ENCODE results near the gene HOOK2. TPM values are rescaled to one million over a fixed set of nuclear protein-coding genes. Genes with fewer than 3 reads are reported as not detected.

Gene HOOK2
- polyA plus RNA-seq, 1 of the 3 experiments (the other 2 are of a cell fraction), result 33.0 TPM

DNA sequence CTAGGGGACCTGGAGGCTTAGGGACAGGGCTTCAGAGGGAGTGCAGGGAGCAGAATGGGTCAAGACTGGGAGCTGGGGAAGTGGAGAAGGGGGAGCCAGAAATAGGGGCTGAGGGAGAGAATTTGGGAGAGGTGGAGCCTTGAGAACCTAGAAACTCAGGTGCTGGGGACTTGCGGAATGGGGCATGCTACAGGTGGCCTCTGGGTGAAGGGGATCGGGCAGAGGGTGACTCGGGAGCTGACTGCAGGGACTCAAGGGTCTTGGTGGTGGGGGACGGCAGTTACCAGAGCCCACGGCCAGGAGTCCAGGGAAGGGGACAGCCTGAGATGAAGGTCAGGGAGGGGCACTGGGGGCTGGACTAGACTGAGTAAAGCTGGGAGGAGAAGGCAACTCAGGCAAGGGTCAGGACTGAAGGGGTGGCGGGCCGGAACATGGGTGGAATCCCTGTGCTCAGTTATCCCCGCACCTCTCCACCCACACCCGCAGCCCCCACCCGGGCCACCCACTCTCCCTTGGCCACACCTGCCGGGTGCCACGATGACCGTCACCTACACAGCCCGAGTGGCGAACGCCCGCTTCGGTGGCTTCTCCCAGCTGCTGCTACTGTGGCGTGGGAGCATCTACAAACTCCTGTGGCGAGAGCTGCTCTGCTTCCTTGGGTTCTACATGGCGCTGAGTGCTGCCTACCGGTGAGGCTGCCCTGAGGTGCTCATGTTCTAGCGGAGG, 23.1 kb downstream of the HOOK2 start:
- no peaks in the 10 kb centered on the region for H3K9me2 ChIP-seq
- H3F3A ChIP-seq (replicated peaks; ENCODE audit: insufficient read depth), result peaks cover 1% of the 10 kb centered on the region
- no peak overlapping the region for H3K27ac ChIP-seq (ENCODE audit: low read depth in 2 of 2, low read length in 1 of 2)
- peaks cover 0 to 8% of the 10 kb centered on the region in 2 experiments for H3K4me1 ChIP-seq (ENCODE audit: control insufficient read depth in 1 of 2, insufficient read depth in 2 of 2, low read depth in 1 of 2, low read length in 1 of 2)
- no peak overlapping the region for H2AFZ ChIP-seq (ENCODE audit: low read depth)
- ChIA-PET POLR2A (interaction anchor here (0.8 to 1.4 kb wide), 2 partner anchors 10 to 30 kb away, joined by 3 read pairs; no protein-coding TSS in a partner anchor), CTCF (interaction anchor here (0.6 to 23.9 kb wide), 9 partner anchors 9 to 94 kb away, joined by 3 to 273 read pairs (median 4); partner anchors contain the start of gene JUNB)
- no peak overlapping the region for H3K4me2 ChIP-seq
- 21% methylated on average over 11 of the region's 23 CpGs for WGBS (ENCODE audit: low lambda C conversion rate)
- no peaks in the 10 kb centered on the region for H4K20me1 ChIP-seq (ENCODE audit: insufficient read depth)
- H3K9ac ChIP-seq, result no peak overlapping the region
- H3K27me3 ChIP-seq (ENCODE audit: insufficient read depth), result peaks cover 40% of the 10 kb centered on the region
- H3K36me3 ChIP-seq (replicated peaks in 1 of 2; ENCODE audit: control insufficient read depth in 1 of 2, insufficient read depth in 2 of 2, low read length in 1 of 2), result peaks cover 0 to 6% of the 10 kb centered on the region in 2 experiments
- peak; percentile 42 for DNase-seq
- H3K79me2 ChIP-seq (ENCODE audit: insufficient read depth), result no peaks in the 10 kb centered on the region
- TF ChIP-seq SMC3 (IDR thresholded peaks at IDR 0.05; ENCODE audit: low read depth, low read length) (no peak), PBX3 (IDR thresholded peaks at IDR 0.05) (no peak), JUND (IDR thresholded peaks at IDR 0.05) (no peak), TCF12 (IDR thresholded peaks at IDR 0.05) (no peak), RFX5 (IDR thresholded peaks at IDR 0.05; ENCODE audit: low read length) (no peak), MXI1 (IDR thresholded peaks at IDR 0.05; ENCODE audit: low read depth, low read length) (no peak), CHD2 (IDR thresholded peaks at IDR 0.05; ENCODE audit: low read length, partially characterized antibody) (no peak), GATA2 (CRISPR knock-in tag; IDR thresholded peaks at IDR 0.05) (no peak), ELF1 (IDR thresholded peaks at IDR 0.05) (no peak), RCOR1 (IDR thresholded peaks at IDR 0.05; ENCODE audit: low read length) (no peak), FOXJ3 (CRISPR knock-in tag; IDR thresholded peaks at IDR 0.05) (no peak), TEAD4 (IDR thresholded peaks at IDR 0.05; ENCODE audit: borderline replicate concordance, insufficient read depth) (no peak), SIN3A (IDR thresholded peaks at IDR 0.05; ENCODE audit: borderline replicate concordance, low read depth, low read length) (no peak)
- TF ChIP-seq, protein P1, sequence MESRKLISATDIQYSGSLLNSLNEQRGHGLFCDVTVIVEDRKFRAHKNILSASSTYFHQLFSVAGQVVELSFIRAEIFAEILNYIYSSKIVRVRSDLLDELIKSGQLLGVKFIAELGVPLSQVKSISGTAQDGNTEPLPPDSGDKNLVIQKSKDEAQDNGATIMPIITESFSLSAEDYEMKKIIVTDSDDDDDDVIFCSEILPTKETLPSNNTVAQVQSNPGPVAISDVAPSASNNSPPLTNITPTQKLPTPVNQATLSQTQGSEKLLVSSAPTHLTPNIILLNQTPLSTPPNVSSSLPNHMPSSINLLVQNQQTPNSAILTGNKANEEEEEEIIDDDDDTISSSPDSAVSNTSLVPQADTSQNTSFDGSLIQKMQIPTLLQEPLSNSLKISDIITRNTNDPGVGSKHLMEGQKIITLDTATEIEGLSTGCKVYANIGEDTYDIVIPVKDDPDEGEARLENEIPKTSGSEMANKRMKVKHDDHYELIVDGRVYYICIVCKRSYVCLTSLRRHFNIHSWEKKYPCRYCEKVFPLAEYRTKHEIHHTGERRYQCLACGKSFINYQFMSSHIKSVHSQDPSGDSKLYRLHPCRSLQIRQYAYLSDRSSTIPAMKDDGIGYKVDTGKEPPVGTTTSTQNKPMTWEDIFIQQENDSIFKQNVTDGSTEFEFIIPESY (IDR thresholded peaks at IDR 0.05; ENCODE audit: borderline replicate concordance, low read depth), result no peak
- no peaks in the 10 kb centered on the region for H3K9me3 ChIP-seq
- no peak overlapping the region for H3K4me3 ChIP-seq (ENCODE audit: low read depth in 2 of 2, low read length in 1 of 2)

- no peaks in the 10 kb centered on the region for H3K9me2 ChIP-seq
- no peaks in the 10 kb centered on the region for H3F3A ChIP-seq (replicated peaks; ENCODE audit: insufficient read depth)
- H3K4me3 ChIP-seq (ENCODE audit: low read depth in 2 of 2, low read length in 1 of 2), result no peak within 1 kb of the TSS
- H3K79me2 ChIP-seq (ENCODE audit: insufficient read depth), result no peaks in the 10 kb centered on the region
- H3K9me3 ChIP-seq, result no peaks in the 10 kb centered on the region
- H3K9ac ChIP-seq, result no peak within 1 kb of the TSS
- H3K4me1 ChIP-seq (ENCODE audit: control insufficient read depth in 1 of 2, insufficient read depth in 2 of 2, low read depth in 1 of 2, low read length in 1 of 2), result peaks cover 0 to 8% of the 10 kb centered on the region in 2 experiments
- peaks cover 0 to 8% of the 10 kb centered on the region in 2 experiments for H3K36me3 ChIP-seq (replicated peaks in 1 of 2; ENCODE audit: control insufficient read depth in 1 of 2, insufficient read depth in 2 of 2, low read length in 1 of 2)
- POLR2A ChIA-PET, result interaction anchor here (0.8 to 1.4 kb wide), 2 partner anchors 9 to 29 kb away, joined by 3 read pairs; no protein-coding TSS in a partner anchor
- H3K27ac ChIP-seq (ENCODE audit: low read depth in 2 of 2, low read length in 1 of 2), result no peak within 1 kb of the TSS
- H2AFZ ChIP-seq (ENCODE audit: low read depth), result no peak within 1 kb of the TSS
- no peak for DNase-seq
- WGBS (ENCODE audit: low lambda C conversion rate), result 13% methylated on average over 10 of the region's 14 CpGs
- H3K4me2 ChIP-seq, result no peak within 1 kb of the TSS
- H4K20me1 ChIP-seq (ENCODE audit: insufficient read depth), result no peaks in the 10 kb centered on the region
- CTCF ChIA-PET, result interaction anchor here (1.3 to 23.9 kb wide), 4 partner anchors 10 to 95 kb away, joined by 3 to 273 read pairs (median 4); no protein-coding TSS in a partner anchor
- peaks cover 40% of the 10 kb centered on the region for H3K27me3 ChIP-seq (ENCODE audit: insufficient read depth)
- TF ChIP-seq, protein P2, sequence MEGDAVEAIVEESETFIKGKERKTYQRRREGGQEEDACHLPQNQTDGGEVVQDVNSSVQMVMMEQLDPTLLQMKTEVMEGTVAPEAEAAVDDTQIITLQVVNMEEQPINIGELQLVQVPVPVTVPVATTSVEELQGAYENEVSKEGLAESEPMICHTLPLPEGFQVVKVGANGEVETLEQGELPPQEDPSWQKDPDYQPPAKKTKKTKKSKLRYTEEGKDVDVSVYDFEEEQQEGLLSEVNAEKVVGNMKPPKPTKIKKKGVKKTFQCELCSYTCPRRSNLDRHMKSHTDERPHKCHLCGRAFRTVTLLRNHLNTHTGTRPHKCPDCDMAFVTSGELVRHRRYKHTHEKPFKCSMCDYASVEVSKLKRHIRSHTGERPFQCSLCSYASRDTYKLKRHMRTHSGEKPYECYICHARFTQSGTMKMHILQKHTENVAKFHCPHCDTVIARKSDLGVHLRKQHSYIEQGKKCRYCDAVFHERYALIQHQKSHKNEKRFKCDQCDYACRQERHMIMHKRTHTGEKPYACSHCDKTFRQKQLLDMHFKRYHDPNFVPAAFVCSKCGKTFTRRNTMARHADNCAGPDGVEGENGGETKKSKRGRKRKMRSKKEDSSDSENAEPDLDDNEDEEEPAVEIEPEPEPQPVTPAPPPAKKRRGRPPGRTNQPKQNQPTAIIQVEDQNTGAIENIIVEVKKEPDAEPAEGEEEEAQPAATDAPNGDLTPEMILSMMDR (IDR thresholded peaks at IDR 0.05), result no peak
- TF ChIP-seq EP300 (IDR thresholded peaks at IDR 0.05; ENCODE audit: borderline replicate concordance in 1 of 2, low read depth in 1 of 2, low read length in 1 of 2) (no peak), FOXJ3 (CRISPR knock-in tag; IDR thresholded peaks at IDR 0.05) (no peak), EZH2phosphoT487 (IDR thresholded peaks at IDR 0.05; ENCODE audit: borderline replicate concordance, low read depth) (no peak)
- TF ChIP-seq, protein P3, sequence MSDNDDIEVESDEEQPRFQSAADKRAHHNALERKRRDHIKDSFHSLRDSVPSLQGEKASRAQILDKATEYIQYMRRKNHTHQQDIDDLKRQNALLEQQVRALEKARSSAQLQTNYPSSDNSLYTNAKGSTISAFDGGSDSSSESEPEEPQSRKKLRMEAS (IDR thresholded peaks at IDR 0.05; ENCODE audit: low read depth), result no peak
Measured at GRCh38 chr19:12751635-12752034, 23.7 kb downstream of the HOOK2 start, which contains the start of gene BEST2. Gene BEST2 (plus strand): TSS chr19:12751791. CDS start chr19:12752593, 802 bp downstream.

Data from SK-N-SH (cell line).